ENCODE data around the gene ARID4B. TPM values are rescaled to one million over a fixed set of nuclear protein-coding genes. Genes with fewer than 3 reads are reported as not detected.
"Not testable (repeated sequence)": the region's sequence is repeated elsewhere in the genome, so short reads cannot be mapped to it uniquely, and the experiment has no call there.

Gene ARID4B
- total and polyA plus RNA-seq, 8 donors = 29.0 to 57.9 (median 49.9) TPM

GRCh38 chr1:235275223-235275622, 52.8 kb downstream of the ARID4B start:
- no peaks in the 10 kb centered on the region for H3K36me3 ChIP-seq
- H3K27me3 ChIP-seq = no peaks in the 10 kb centered on the region
- no peak for TF ChIP-seq CTCF (IDR thresholded peaks at IDR 0.05)
- DNase-seq (peak in 1 of 4 donors; percentile 20), ATAC-seq (peak; percentile 25)
- no peak overlapping the region for H3K27ac ChIP-seq
- no peaks in the 10 kb centered on the region for H3K9me3 ChIP-seq
- no peak overlapping the region for H3K4me3 ChIP-seq
- peaks cover 0 to 53% of the 10 kb centered on the region in 2 donors for H3K4me1 ChIP-seq
- intact Hi-C loops (cut with DNase I) = no loop called here

DNA sequence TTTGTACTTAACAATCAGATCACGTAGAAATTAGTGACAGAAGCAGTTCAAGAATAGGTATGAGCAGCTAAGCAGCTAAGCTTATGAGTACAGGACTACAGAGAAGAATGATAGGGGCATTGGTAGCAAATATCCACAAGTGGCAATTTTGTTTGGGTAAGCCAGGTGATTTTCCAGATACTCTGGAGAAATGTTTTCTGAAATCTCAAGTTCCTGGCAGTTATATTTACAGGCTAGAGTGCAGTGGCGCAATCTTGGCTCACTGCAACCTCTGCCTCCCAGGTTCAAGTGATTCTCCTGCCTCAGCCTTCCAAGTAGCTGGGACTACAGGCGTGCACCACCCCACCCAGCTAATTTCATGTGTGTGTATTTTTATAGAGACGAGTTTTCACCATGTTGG, 55.1 kb downstream of the ARID4B start:
- ATAC-seq (peak; percentile 83), DNase-seq (no peak)
- H3K4me3 ChIP-seq = no peak overlapping the region
- H3K36me3 ChIP-seq = no peaks in the 10 kb centered on the region
- no peaks in the 10 kb centered on the region for H3K9me3 ChIP-seq
- no peaks in the 10 kb centered on the region for H3K27me3 ChIP-seq
- intact Hi-C loops (cut with DNase I) = no loop called here
- H3K4me1 ChIP-seq = peaks cover 0 to 52% of the 10 kb centered on the region in 2 donors
- no peak for TF ChIP-seq CTCF (IDR thresholded peaks at IDR 0.05)
- H3K27ac ChIP-seq = no peak overlapping the region

GRCh38 chr1:235270625-235271024, 57.4 kb downstream of the ARID4B start:
- no peak for DNase-seq
- Histone ChIP-seq H3K4me3 (no peak overlapping the region), H3K36me3 (no peaks in the 10 kb centered on the region), H3K27ac (no peak overlapping the region), H3K4me1 (peaks cover 0 to 57% of the 10 kb centered on the region in 2 donors), H3K27me3 (no peaks in the 10 kb centered on the region), H3K9me3 (no peaks in the 10 kb centered on the region)
- ATAC-seq = no peak
- intact Hi-C loops (cut with DNase I) = no loop called here
- no peak for TF ChIP-seq CTCF (IDR thresholded peaks at IDR 0.05)

DNA sequence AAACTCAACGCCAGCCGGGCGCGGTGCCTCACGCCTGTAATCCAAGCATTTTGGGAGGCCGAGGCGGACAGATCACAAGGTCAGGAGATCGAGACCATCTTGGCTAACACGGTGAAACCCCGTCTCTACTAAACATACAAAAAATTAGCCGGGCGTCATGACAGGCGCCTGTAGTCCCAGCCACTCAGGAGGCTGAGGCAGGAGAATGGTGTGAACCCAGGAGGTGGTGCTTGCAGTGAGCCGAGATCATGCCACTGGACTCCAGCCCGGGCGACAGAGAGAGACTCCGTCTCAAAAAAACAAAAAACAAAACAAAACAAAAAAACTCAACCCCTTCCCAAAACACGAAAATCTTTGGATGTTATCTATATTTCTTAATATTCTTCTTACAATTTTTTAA, 58.0 kb downstream of the ARID4B start:
- H3K4me1 ChIP-seq = peaks cover 0 to 54% of the 10 kb centered on the region in 2 donors
- H3K36me3 ChIP-seq; H3K4me3 ChIP-seq; H3K27me3 ChIP-seq; DNase-seq; H3K27ac ChIP-seq; intact Hi-C loops (cut with DNase I); H3K9me3 ChIP-seq; ATAC-seq: not testable (repeated sequence)

- no peak for TF ChIP-seq CTCF (IDR thresholded peaks at IDR 0.05)
- Histone ChIP-seq H3K9me3 (no peaks in the 10 kb centered on the region), H3K36me3 (no peaks in the 10 kb centered on the region), H3K4me1 (peaks cover 0 to 48% of the 10 kb centered on the region in 2 donors), H3K27me3 (no peaks in the 10 kb centered on the region), H3K27ac (no peak overlapping the region), H3K4me3 (no peak overlapping the region)
- DNase-seq = no peak
- no peak for ATAC-seq
- intact Hi-C loops (cut with DNase I) = no loop called here
These were observed 59.4 kb downstream of the ARID4B start for GRCh38 chr1:235268379-235269125.

DNA sequence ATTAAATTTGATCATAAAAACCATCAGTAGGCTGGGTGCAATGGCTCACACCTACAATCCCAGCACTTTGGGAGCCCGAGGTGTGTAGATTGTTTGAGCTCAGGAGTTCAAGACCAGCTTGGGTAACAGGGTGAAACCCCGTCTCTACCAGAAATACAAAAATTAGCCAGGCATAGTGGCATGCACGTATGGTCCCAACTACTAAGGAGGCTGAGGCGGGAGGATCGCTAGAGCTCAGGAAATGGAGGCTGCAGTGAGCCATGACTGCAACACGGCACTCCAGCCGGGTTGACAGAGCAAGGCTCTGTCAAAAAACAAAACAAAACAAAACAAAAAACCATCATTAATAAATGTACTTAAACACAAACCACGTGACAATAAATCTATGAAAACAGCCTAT, 61.0 kb downstream of the ARID4B start:
- Histone ChIP-seq H3K4me1 (peaks cover 0 to 38% of the 10 kb centered on the region in 2 donors), H3K4me3 (no peak overlapping the region), H3K36me3 (no peaks in the 10 kb centered on the region), H3K9me3 (no peaks in the 10 kb centered on the region), H3K27me3 (no peaks in the 10 kb centered on the region), H3K27ac (no peak overlapping the region)
- no peak for TF ChIP-seq CTCF (IDR thresholded peaks at IDR 0.05)
- ATAC-seq (no peak), DNase-seq (no peak)
- intact Hi-C loops (cut with DNase I) = no loop called here

Measured in left lung (tissue), 10 donors.